GM12891 (cell line): Measurements from ENCODE around the gene PIGM.

Experiments
- POLR2A ChIP-seq: IDR thresholded peaks from 2 replicates; pipeline ENCODE4 v1.6.1; 2011; ENCODE audit warnings: low read depth, low read length, control low read depth
- POLR2AphosphoS5 ChIP-seq: IDR thresholded peaks from 2 replicates; pipeline ENCODE4 v1.6.1; 2011; ENCODE audit warnings: low read depth, low read length, control low read depth
- POU2F2 ChIP-seq: IDR thresholded peaks from 2 replicates; pipeline ENCODE4 v1.6.1; 2011; ENCODE audit warnings: low read depth, mild to moderate bottlenecking, control low read depth, low read length, moderate library complexity
- TAF1 ChIP-seq: IDR thresholded peaks from 2 replicates; pipeline ENCODE4 v1.6.1; 2011; ENCODE audit warnings: low read depth, low read length, control low read depth

- no peak for TF ChIP-seq POLR2A
- TF ChIP-seq POLR2AphosphoS5: no peak
- TF ChIP-seq TAF1: no peak
- TF ChIP-seq POU2F2: no peak
Observed at GRCh38 chr1:159987186-159987585, 44.6 kb downstream of the PIGM start.
